GM19035 (cell line): ENCODE results near the gene RSBN1.
A peak's percentile ranks its signal among the peaks of the same experiment; 100 is the strongest.
"Not testable (repeated sequence)": the region's sequence is repeated elsewhere in the genome, so short reads cannot be mapped to it uniquely, and the experiment has no call there.

Experiments
- ATAC-seq: cut with Tn5 transposase; IDR thresholded peaks from one replicate; pipeline ENCODE4 v1.9.1; 2021; ENCODE audit not compliant: unreplicated experiment

Gene RSBN1

GRCh38 chr1:113749402-113749801 lies 62.9 kb downstream of the RSBN1 start:
- ATAC-seq = no peak

GRCh38 chr1:113747376-113747775 lies 64.9 kb downstream of the RSBN1 start:
- no peak for ATAC-seq

GRCh38 chr1:113745425-113745824 lies 66.9 kb downstream of the RSBN1 start:
- no peak for ATAC-seq

GRCh38 chr1:113744114-113744513 lies 68.2 kb downstream of the RSBN1 start:
- no peak for ATAC-seq

- peak; percentile 65 for ATAC-seq
Measured at GRCh38 chr1:113742515-113742914, 69.8 kb downstream of the RSBN1 start.

- ATAC-seq = no peak
Measured at GRCh38 chr1:113734357-113735055, 77.8 kb downstream of the RSBN1 start.

- no peak for ATAC-seq
Measured at GRCh38 chr1:113732802-113733201, 79.5 kb downstream of the RSBN1 start.

GRCh38 chr1:113721010-113721409 lies 91.3 kb downstream of the RSBN1 start:
- no peak for ATAC-seq

GRCh38 chr1:113718621-113719020 lies 93.7 kb downstream of the RSBN1 start:
- ATAC-seq = not testable (repeated sequence)

GRCh38 chr1:113717506-113717905 lies 94.8 kb downstream of the RSBN1 start:
- not testable (repeated sequence) for ATAC-seq

- no peak for ATAC-seq
Measured at GRCh38 chr1:113714606-113715269, 97.5 kb downstream of the RSBN1 start.
